ENCODE data around the gene C11orf68. TPM values are rescaled to one million over a fixed set of nuclear protein-coding genes. Genes with fewer than 3 reads are reported as not detected.

Gene C11orf68
- total and polyA plus RNA-seq, 10 of the 15 experiments (the other 5 are each of a cell fraction or from before 2014, with no cell fraction given) = 3.0 to 25.4 (median 16.7) TPM

- no peak for TF ChIP-seq MXI1 (IDR thresholded peaks at IDR 0.05; ENCODE audit: low read depth, low read length)
- TF ChIP-seq SREBF1 (IDR thresholded peaks at IDR 0.05; ENCODE audit: low read length) = peak; percentile 48; the same call in 1 of the 2 replicates
- no peak for TF ChIP-seq NFYB (IDR thresholded peaks at IDR 0.05; ENCODE audit: insufficient read depth, low read depth, low read length)
- TF ChIP-seq BHLHE40 (IDR thresholded peaks at IDR 0.05; ENCODE audit: borderline replicate concordance in 1 of 2, low read depth in 2 of 2, low read length in 1 of 2) = peak; percentile 7 to 66; a peak in 2 of 4 replicates
- TF ChIP-seq SIX5 (IDR thresholded peaks at IDR 0.05; ENCODE audit: low read depth, low read length, severe bottlenecking) = no peak
- TF ChIP-seq ZSCAN29 (IDR thresholded peaks at IDR 0.05) = no peak
- no peak for TF ChIP-seq KAT2A (conservative IDR thresholded peaks at IDR 0.05; ENCODE audit: control insufficient read depth, low read depth, low read length)
These were observed 30.6 kb downstream of the C11orf68 start, which contains the start of gene FIBP (continued) for GRCh38 chr11:65888163-65888814.

GRCh38 chr11:65887723-65888162, 31.1 kb downstream of the C11orf68 start:
- Histone ChIP-seq H3K4me1 (ENCODE audit: control insufficient read depth, insufficient read depth, low read length) (peaks cover 26% of the 10 kb centered on the region), H3K79me2 (ENCODE audit: control insufficient read depth, insufficient read depth, low read length) (peaks cover 43% of the 10 kb centered on the region), H3K9ac (ENCODE audit: control insufficient read depth, insufficient read depth, low read length) (peak overlapping the region; percentile 73), H3K27ac (ENCODE audit: control insufficient read depth, insufficient read depth) (peak overlapping the region; percentile 70), H3K27me3 (replicated peaks in 1 of 2; ENCODE audit: control insufficient read depth in 2 of 2, insufficient read depth in 2 of 2, low read length in 1 of 2) (no peaks in the 10 kb centered on the region), H4K20me1 (ENCODE audit: control insufficient read depth, insufficient read depth) (no peaks in the 10 kb centered on the region), H3K9me3 (replicated peaks; ENCODE audit: control insufficient read depth, insufficient read depth, low read length) (no peaks in the 10 kb centered on the region), H3K36me3 (ENCODE audit: control insufficient read depth in 2 of 2, insufficient read depth in 2 of 2, low read length in 1 of 2) (peaks cover 12 to 21% of the 10 kb centered on the region in 2 experiments), H3K4me2 (ENCODE audit: control insufficient read depth, insufficient read depth) (peak overlapping the region; percentile 88), H2AFZ (ENCODE audit: control insufficient read depth, low read depth, low read length) (peak overlapping the region; percentile 97), H3K4me3 (peak overlapping the region; percentile 90)
- 1% methylated on average over 23 of the region's 23 CpGs for WGBS (ENCODE audit: insufficient coverage, insufficient replicate concordance, low lambda C conversion rate, missing lambda C conversion rate)
- RAD21 ChIA-PET (ENCODE audit: unreplicated experiment) = interaction anchor here (0.7 to 8.0 kb wide), 18 partner anchors 11 to 248 kb away, joined by 3 to 76 read pairs (median 4); partner anchors contain the start of genes CFL1, MUS81, RNASEH2C and SART1
- CTCF ChIA-PET = interaction anchor here (0.6 to 11.0 kb wide), 23 partner anchors 12 to 398 kb away, joined by 3 to 167 read pairs (median 7); partner anchors contain the start of genes CFL1, FOSL1, MUS81 and RNASEH2C
- FAIRE-seq = no peak
- intact Hi-C loops (cut with micrococcal nuclease; ENCODE audit: unreplicated experiment) (loop anchor here (1.0 to 2.0 kb wide), 3 partner anchors 29 to 102 kb away; partner anchors contain the start of genes CFL1 and SART1), in situ Hi-C loops (cut with MboI) (no loop called here)
- SMC1A ChIA-PET (ENCODE audit: uncharacterized antibody, unreplicated experiment) = interaction anchor here (0.7 to 6.7 kb wide), 14 partner anchors 12 to 273 kb away, joined by 3 to 52 read pairs (median 6); partner anchors contain the start of genes CFL1, FOSL1, KAT5 and MUS81
- ATAC-seq = no peak
- TF ChIP-seq SUZ12 (IDR thresholded peaks at IDR 0.05; ENCODE audit: unreplicated experiment) (no peak), TCF3 (IDR thresholded peaks at IDR 0.05; ENCODE audit: borderline replicate concordance, insufficient read depth, low read depth, low read length) (no peak), TAF1 (IDR thresholded peaks at IDR 0.05; ENCODE audit: borderline replicate concordance, low read depth, low read length) (no peak), PRDM15 (CRISPR knock-in tag; IDR thresholded peaks at IDR 0.05) (no peak), YY1 (IDR thresholded peaks at IDR 0.05; ENCODE audit: low read depth, low read length) (no peak), NKRF (conservative IDR thresholded peaks at IDR 0.05) (no peak), RUNX3 (IDR thresholded peaks at IDR 0.05; ENCODE audit: low read length) (no peak)
- POLR2A ChIA-PET = interaction anchor here (0.5 to 7.4 kb wide), 30 partner anchors 9 to 1141 kb away, joined by 3 to 155 read pairs (median 5); partner anchors contain the start of genes BANF1, C11orf68, CFL1 and EIF1AD
- BruUV-seq (replicated peaks) = TSS peak; percentile 70
- no peak for DNase-seq (ENCODE audit: low read depth, low spot score)

All from GM12878 (cell line).